ENCODE results near the gene SPTBN4. TPM values are rescaled to one million over a fixed set of nuclear protein-coding genes. Genes with fewer than 3 reads are reported as not detected.

Gene SPTBN4
- total and polyA plus RNA-seq, 2 of the 4 experiments (the other 2 are of a cell fraction) = 0.72 to 0.91 TPM

DNA sequence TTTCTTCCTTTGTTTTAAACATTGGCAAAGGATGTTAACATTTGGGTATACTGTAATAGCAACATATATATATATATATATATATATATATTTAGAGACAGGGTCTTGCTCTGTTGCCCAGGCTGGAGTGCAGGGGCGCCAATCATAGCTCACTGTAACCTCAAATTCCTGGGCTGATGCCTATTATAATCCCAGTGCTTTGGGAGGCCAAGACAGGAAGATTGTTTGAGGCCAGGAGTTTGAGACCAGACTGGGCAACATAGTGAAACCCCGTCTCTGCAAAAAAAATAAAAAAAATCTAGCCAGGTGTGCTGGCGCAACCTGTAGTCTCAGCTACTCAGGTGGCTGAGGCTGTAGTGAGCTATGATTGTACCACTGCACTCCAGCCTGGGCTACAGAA, 6.6 kb upstream of the SPTBN4 start:
- no peak overlapping the region for H4K8ac ChIP-seq (ENCODE audit: low read depth in 2 of 2, low read length in 2 of 2)
- no peak overlapping the region for H2BK15ac ChIP-seq (ENCODE audit: low read depth, low read length)
- DNase-seq (no peak), ATAC-seq (ENCODE audit: low read depth) (no peak)
- H3K36me3 ChIP-seq (ENCODE audit: control insufficient read depth, insufficient read depth, low read length) = peaks cover 3% of the 10 kb centered on the region; the same call in 1 of the 2 replicates
- no peak overlapping the region for H2BK120ac ChIP-seq (ENCODE audit: low read depth, low read length)
- in situ Hi-C loops (cut with MboI; ENCODE audit: low sequenced_read_pairs) (no loop called here), dilution Hi-C loops (cut with HindIII; ENCODE audit: low sequenced_read_pairs, unreplicated experiment) (no loop called here), intact Hi-C loops (cut with micrococcal nuclease) (loop anchor here (10.0 kb wide), 1 partner anchor 65 kb away; no protein-coding TSS in a partner anchor)
- no peak overlapping the region for H4K91ac ChIP-seq (ENCODE audit: insufficient read depth, low read depth, low read length)
- TF ChIP-seq, protein P1, sequence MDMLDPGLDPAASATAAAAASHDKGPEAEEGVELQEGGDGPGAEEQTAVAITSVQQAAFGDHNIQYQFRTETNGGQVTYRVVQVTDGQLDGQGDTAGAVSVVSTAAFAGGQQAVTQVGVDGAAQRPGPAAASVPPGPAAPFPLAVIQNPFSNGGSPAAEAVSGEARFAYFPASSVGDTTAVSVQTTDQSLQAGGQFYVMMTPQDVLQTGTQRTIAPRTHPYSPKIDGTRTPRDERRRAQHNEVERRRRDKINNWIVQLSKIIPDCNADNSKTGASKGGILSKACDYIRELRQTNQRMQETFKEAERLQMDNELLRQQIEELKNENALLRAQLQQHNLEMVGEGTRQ (IDR thresholded peaks at IDR 0.05; ENCODE audit: low read depth, low read length) = no peak
- TF ChIP-seq FOS (IDR thresholded peaks at IDR 0.05; ENCODE audit: low read depth, low read length) (no peak), RCOR1 (IDR thresholded peaks at IDR 0.05; ENCODE audit: insufficient replicate concordance, low read length) (no peak), MXI1 (IDR thresholded peaks at IDR 0.05; ENCODE audit: borderline replicate concordance, low read depth, low read length) (no peak), BHLHE40 (IDR thresholded peaks at IDR 0.05; ENCODE audit: low read depth, low read length) (no peak), RFX5 (IDR thresholded peaks at IDR 0.05; ENCODE audit: low read depth, low read length) (no peak), MAFK (IDR thresholded peaks at IDR 0.05; ENCODE audit: low read depth, low read length) (no peak), RAD21 (IDR thresholded peaks at IDR 0.05; ENCODE audit: low read length) (no peak), NFE2L2 (IDR thresholded peaks at IDR 0.05; ENCODE audit: low read depth, low read length) (no peak), CHD1 (IDR thresholded peaks at IDR 0.05; ENCODE audit: low read depth, low read length) (no peak), MAZ (IDR thresholded peaks at IDR 0.05; ENCODE audit: borderline replicate concordance, low read depth, low read length) (no peak), SMC3 (IDR thresholded peaks at IDR 0.05; ENCODE audit: low read depth, low read length) (no peak), POLR2A (IDR thresholded peaks at IDR 0.05; ENCODE audit: low read depth, low read length) (no peak), CEBPB (IDR thresholded peaks at IDR 0.05; ENCODE audit: low read depth, low read length) (no peak)
- TF ChIP-seq, protein P2, sequence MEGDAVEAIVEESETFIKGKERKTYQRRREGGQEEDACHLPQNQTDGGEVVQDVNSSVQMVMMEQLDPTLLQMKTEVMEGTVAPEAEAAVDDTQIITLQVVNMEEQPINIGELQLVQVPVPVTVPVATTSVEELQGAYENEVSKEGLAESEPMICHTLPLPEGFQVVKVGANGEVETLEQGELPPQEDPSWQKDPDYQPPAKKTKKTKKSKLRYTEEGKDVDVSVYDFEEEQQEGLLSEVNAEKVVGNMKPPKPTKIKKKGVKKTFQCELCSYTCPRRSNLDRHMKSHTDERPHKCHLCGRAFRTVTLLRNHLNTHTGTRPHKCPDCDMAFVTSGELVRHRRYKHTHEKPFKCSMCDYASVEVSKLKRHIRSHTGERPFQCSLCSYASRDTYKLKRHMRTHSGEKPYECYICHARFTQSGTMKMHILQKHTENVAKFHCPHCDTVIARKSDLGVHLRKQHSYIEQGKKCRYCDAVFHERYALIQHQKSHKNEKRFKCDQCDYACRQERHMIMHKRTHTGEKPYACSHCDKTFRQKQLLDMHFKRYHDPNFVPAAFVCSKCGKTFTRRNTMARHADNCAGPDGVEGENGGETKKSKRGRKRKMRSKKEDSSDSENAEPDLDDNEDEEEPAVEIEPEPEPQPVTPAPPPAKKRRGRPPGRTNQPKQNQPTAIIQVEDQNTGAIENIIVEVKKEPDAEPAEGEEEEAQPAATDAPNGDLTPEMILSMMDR (conservative IDR thresholded peaks at IDR 0.05; ENCODE audit: low read depth, low read length) = no peak
- TF ChIP-seq, protein P3, sequence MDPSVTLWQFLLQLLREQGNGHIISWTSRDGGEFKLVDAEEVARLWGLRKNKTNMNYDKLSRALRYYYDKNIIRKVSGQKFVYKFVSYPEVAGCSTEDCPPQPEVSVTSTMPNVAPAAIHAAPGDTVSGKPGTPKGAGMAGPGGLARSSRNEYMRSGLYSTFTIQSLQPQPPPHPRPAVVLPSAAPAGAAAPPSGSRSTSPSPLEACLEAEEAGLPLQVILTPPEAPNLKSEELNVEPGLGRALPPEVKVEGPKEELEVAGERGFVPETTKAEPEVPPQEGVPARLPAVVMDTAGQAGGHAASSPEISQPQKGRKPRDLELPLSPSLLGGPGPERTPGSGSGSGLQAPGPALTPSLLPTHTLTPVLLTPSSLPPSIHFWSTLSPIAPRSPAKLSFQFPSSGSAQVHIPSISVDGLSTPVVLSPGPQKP (IDR thresholded peaks at IDR 0.05; ENCODE audit: borderline replicate concordance, low read depth, low read length) = no peak
- no peak overlapping the region for H3K14ac ChIP-seq (replicated peaks; ENCODE audit: low read depth, low read length)
- ChIA-PET POLR2A (ENCODE audit: unreplicated experiment) (no interaction called here), CTCF (no interaction called here)
- no peak overlapping the region for H2AK9ac ChIP-seq (replicated peaks; ENCODE audit: low read depth, low read length, poor library complexity)
- no peaks in the 10 kb centered on the region for H3K27me3 ChIP-seq (ENCODE audit: control insufficient read depth, insufficient read depth, low read length)
- no peak overlapping the region for H2AFZ ChIP-seq (replicated peaks; ENCODE audit: low read length, poor library complexity)
- H2BK5ac ChIP-seq (ENCODE audit: low read depth, low read length, poor library complexity, severe bottlenecking) = no peak overlapping the region
- H3K27ac ChIP-seq (ENCODE audit: insufficient read depth, low read length) = no peak overlapping the region
- H3K79me1 ChIP-seq (ENCODE audit: low read depth in 1 of 2, low read length in 2 of 2) = peaks cover 0 to 26% of the 10 kb centered on the region in 2 experiments; a peak in 3 of 4 replicates
- no peak overlapping the region for H3K4me3 ChIP-seq (ENCODE audit: insufficient read depth, low read depth, low read length)
- WGBS, 2 experiments (ENCODE audit: extremely low coverage in 2 of 2, insufficient read length in 1 of 2) = no CpG with 5 or more reads among the region's 3 CpGs
- no peak overlapping the region for H3K9ac ChIP-seq (ENCODE audit: low read depth, low read length)
- H3K4me2 ChIP-seq (ENCODE audit: low read depth, low read length) = no peak overlapping the region
- BruUV-seq (replicated peaks) = no TSS peak
- no peak overlapping the region for H3K18ac ChIP-seq (ENCODE audit: low read depth, low read length)
- no peak overlapping the region for H4K5ac ChIP-seq (ENCODE audit: low read depth, low read length)
- peaks cover 4% of the 10 kb centered on the region; the same call in 1 of the 2 replicates for H4K20me1 ChIP-seq (ENCODE audit: insufficient read depth, low read length)
- peaks cover 8% of the 10 kb centered on the region for H3K4me1 ChIP-seq (ENCODE audit: control insufficient read depth, insufficient read depth, low read length)
- H3K23ac ChIP-seq (ENCODE audit: low read depth, low read length) = no peak overlapping the region
- no peaks in the 10 kb centered on the region for H3K9me3 ChIP-seq (ENCODE audit: control insufficient read depth, insufficient read depth, low read length)
- no peak overlapping the region for H2BK20ac ChIP-seq (ENCODE audit: low read depth, low read length)
- no peak overlapping the region for H2AK5ac ChIP-seq (ENCODE audit: low read depth, low read length)
- H3K4ac ChIP-seq (ENCODE audit: low read depth, low read length) = no peak overlapping the region
- H3K9me1 ChIP-seq (ENCODE audit: insufficient read depth, low read length) = peaks cover 5% of the 10 kb centered on the region
- H3K56ac ChIP-seq (ENCODE audit: extremely low read depth, insufficient read depth, low read length) = no peak overlapping the region
